OCI-M2 (cell line): ENCODE measurements around the gene ZSWIM4.
A peak's percentile ranks its signal among the peaks of the same experiment; 100 is the strongest.
"Not testable (repeated sequence)": the region's sequence is repeated elsewhere in the genome, so short reads cannot be mapped to it uniquely, and the experiment has no call there.

Experiments used
- DNase-seq: peaks from one replicate; lab custom pipeline; 2025; ENCODE audit not compliant: unreplicated experiment; lab: John Stamatoyannopoulos, UW

The ZSWIM4 gene

GRCh38 chr19:13778398-13778797 is 16.8 kb upstream of the ZSWIM4 start:
- DNase-seq: no peak

- no peak for DNase-seq
These were observed 16.4 kb upstream of the ZSWIM4 start for GRCh38 chr19:13778847-13779246.

- not testable (repeated sequence) for DNase-seq
These were observed 15.4 kb upstream of the ZSWIM4 start for GRCh38 chr19:13779794-13780193.

GRCh38 chr19:13781547-13781946 is 13.7 kb upstream of the ZSWIM4 start:
- peak; percentile 81 for DNase-seq

- no peak for DNase-seq
These were observed 12.7 kb upstream of the ZSWIM4 start for GRCh38 chr19:13782537-13782936.

GRCh38 chr19:13783565-13784500 is 11.4 kb upstream of the ZSWIM4 start:
- DNase-seq: no peak

- DNase-seq: peak; percentile 95
These were observed 10.4 kb upstream of the ZSWIM4 start for GRCh38 chr19:13784731-13785452.

GRCh38 chr19:13788991-13789390 is 6.3 kb upstream of the ZSWIM4 start:
- DNase-seq: no peak

- DNase-seq: no peak
These were observed 4.9 kb upstream of the ZSWIM4 start for GRCh38 chr19:13790354-13790753.

- not testable (repeated sequence) for DNase-seq
These were observed 1.9 kb upstream of the ZSWIM4 start for GRCh38 chr19:13793317-13793716.

- peak; percentile 83 for DNase-seq
These were observed 866 bp upstream of the ZSWIM4 start for GRCh38 chr19:13794398-13794756.

- DNase-seq: no peak
These were observed 505 bp downstream of the ZSWIM4 start for GRCh38 chr19:13795595-13796300.

- no peak for DNase-seq
These were observed 1.2 kb downstream of the ZSWIM4 start for GRCh38 chr19:13796301-13797057.

- DNase-seq: no peak
These were observed 1.8 kb downstream of the ZSWIM4 start for GRCh38 chr19:13797058-13797440.

GRCh38 chr19:13797870-13798269 is 2.6 kb downstream of the ZSWIM4 start:
- no peak for DNase-seq

GRCh38 chr19:13799669-13800068 is 4.4 kb downstream of the ZSWIM4 start:
- DNase-seq: no peak

GRCh38 chr19:13803038-13803437 is 7.8 kb downstream of the ZSWIM4 start:
- DNase-seq: no peak

- DNase-seq: no peak
These were observed 9.8 kb downstream of the ZSWIM4 start for GRCh38 chr19:13804830-13805683.

GRCh38 chr19:13806728-13807127 is 11.5 kb downstream of the ZSWIM4 start:
- no peak for DNase-seq

- DNase-seq: no peak
These were observed 12.3 kb downstream of the ZSWIM4 start for GRCh38 chr19:13807421-13808021.
